ENCODE data around the gene ZFYVE27.

- TF ChIP-seq CTCF (conservative IDR thresholded peaks at IDR 0.05 in 1 of 2, IDR thresholded peaks at IDR 0.05 in 1 of 2; ENCODE audit: extremely low read depth in 1 of 2, insufficient read depth in 1 of 2, low read depth in 1 of 2, low read length in 2 of 2) = no peak
- no peak for TF ChIP-seq EZH2 (IDR thresholded peaks at IDR 0.05; ENCODE audit: borderline replicate concordance, low read length)
Observed at GRCh38 chr10:97734021-97734420, 2.9 kb upstream of the ZFYVE27 start.
